DND-41 (cell line): ENCODE measurements around the gene SNTG2.
A peak's percentile ranks its signal among the peaks of the same experiment; 100 is the strongest.

Source experiments
- ATAC-seq: fragments of 200-7000 bp; cut with Tn5 transposase; 3 replicates; pipeline ENCODE4 v1.9.1; 2021; ENCODE audit warnings: low read depth; ENCODE audit not compliant: insufficient read depth
- DNase-seq: peaks from one replicate; pipeline ENCODE4 v3.0.0-alpha.2; 2020
- H2AFZ ChIP-seq: 2 replicates; pipeline ENCODE4 v1.6.0; 2012; ENCODE audit warnings: low read depth, low read length
- H3K27ac ChIP-seq: 2 replicates; pipeline ENCODE4 v1.5.1; 2012; ENCODE audit warnings: low read length, inconsistent platforms
- H3K27me3 ChIP-seq: fragments of 200-600 bp; sonication (generic); 2 replicates; pipeline ENCODE4 v1.6.0; 2012; ENCODE audit warnings: low read length, mild to moderate bottlenecking, inconsistent platforms; ENCODE audit not compliant: insufficient read depth, poor library complexity
- H3K36me3 ChIP-seq: 2 replicates; pipeline ENCODE4 v1.5.1; 2012; ENCODE audit warnings: low read length, inconsistent platforms; ENCODE audit not compliant: insufficient read depth
- H3K4me1 ChIP-seq: 2 replicates; pipeline ENCODE4 v1.5.1; 2012; ENCODE audit warnings: mild to moderate bottlenecking, low read length; ENCODE audit not compliant: insufficient read depth
- H3K4me2 ChIP-seq: 2 replicates; pipeline ENCODE4 v1.6.0; 2012; ENCODE audit warnings: mild to moderate bottlenecking, moderate library complexity, low read length, inconsistent platforms; ENCODE audit not compliant: insufficient read depth
- H3K4me3 ChIP-seq, 2 experiments: fragments of 200-600 bp in 1 of 2; shearing (Covaris generic) in 1 of 2; 2 replicates each; pipeline ENCODE4 v1.5.1; 2012 to 2016; ENCODE audit warnings: inconsistent platforms in 2 of 2, low read length in 2 of 2, mild to moderate bottlenecking in 2 of 2, low read depth in 1 of 2, moderate library complexity in 1 of 2
- H3K79me2 ChIP-seq: 2 replicates; pipeline ENCODE4 v1.6.0; 2012; ENCODE audit warnings: low read length, inconsistent platforms; ENCODE audit not compliant: insufficient read depth
- H3K9ac ChIP-seq: 2 replicates; pipeline ENCODE4 v1.6.0; 2012; ENCODE audit warnings: low read depth, mild to moderate bottlenecking, inconsistent platforms, low read length, moderate library complexity
- H3K9me3 ChIP-seq: 2 replicates; pipeline ENCODE4 v1.5.1; 2012; ENCODE audit warnings: low read length, moderate library complexity, mild to moderate bottlenecking, inconsistent platforms; ENCODE audit not compliant: insufficient read depth, severe bottlenecking
- H4K20me1 ChIP-seq: 2 replicates; pipeline ENCODE4 v1.6.0; 2012; ENCODE audit warnings: low read length; ENCODE audit not compliant: insufficient read depth
- EZH2 ChIP-seq: IDR thresholded peaks from 3 replicates; pipeline ENCODE4 v1.6.1; 2012; ENCODE audit warnings: borderline replicate concordance, low read depth, mild to moderate bottlenecking, moderate library complexity, low read length, inconsistent platforms; ENCODE audit not compliant: severe bottlenecking
- TF ChIP-seq, protein P1 (sequence below): IDR thresholded peaks from 2 replicates; pipeline ENCODE4 v1.5.1; 2012; ENCODE audit warnings: borderline replicate concordance, low read length, moderate library complexity, mild to moderate bottlenecking; ENCODE audit not compliant: poor library complexity, severe bottlenecking; ENCODE audit errors: extremely low read depth

SNTG2 gene

DNA sequence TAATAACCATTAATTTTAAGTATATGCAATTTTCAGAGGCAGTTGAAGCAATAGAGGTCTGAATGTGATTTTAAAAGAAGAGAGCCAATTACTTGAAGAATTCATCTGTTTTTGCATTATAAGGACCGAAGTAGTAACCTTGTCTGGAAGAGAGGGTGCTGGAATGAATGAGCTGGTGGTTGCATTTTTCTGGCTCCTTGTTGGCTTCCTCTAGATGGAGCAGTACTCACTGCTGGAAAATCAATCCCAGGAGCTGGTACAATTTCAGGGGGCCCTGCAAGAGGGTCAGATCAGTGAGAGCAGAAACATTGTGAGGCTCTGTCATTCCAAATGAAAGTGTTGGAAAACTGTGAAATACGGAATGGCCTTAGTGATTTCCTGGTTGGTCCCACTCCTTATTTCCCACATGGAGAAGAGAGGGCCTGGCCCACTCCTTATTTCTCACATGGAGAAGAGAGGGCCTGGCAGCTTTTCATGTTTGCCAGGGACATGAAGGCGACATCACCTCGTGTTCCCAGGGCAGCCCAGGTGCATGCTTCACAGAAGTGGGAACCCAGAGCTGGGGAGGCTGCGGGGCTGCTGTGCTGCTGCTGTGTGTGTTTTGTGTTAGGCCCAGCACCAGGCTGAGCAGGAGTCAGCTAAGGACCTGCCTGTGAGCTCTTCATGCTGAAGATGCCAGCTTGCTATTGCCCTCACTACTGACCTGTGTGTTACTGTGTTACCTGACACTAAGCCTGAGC, 197.4 kb downstream of the SNTG2 start:
- ATAC-seq (no peak), DNase-seq (no peak)
- H3K27ac ChIP-seq = no peak overlapping the region
- H3K9me3 ChIP-seq = peaks cover 7% of the 10 kb centered on the region
- H3K79me2 ChIP-seq = no peaks in the 10 kb centered on the region
- H3K27me3 ChIP-seq = no peaks in the 10 kb centered on the region
- H3K4me1 ChIP-seq = no peaks in the 10 kb centered on the region
- TF ChIP-seq EZH2 = no peak
- TF ChIP-seq, protein P1, sequence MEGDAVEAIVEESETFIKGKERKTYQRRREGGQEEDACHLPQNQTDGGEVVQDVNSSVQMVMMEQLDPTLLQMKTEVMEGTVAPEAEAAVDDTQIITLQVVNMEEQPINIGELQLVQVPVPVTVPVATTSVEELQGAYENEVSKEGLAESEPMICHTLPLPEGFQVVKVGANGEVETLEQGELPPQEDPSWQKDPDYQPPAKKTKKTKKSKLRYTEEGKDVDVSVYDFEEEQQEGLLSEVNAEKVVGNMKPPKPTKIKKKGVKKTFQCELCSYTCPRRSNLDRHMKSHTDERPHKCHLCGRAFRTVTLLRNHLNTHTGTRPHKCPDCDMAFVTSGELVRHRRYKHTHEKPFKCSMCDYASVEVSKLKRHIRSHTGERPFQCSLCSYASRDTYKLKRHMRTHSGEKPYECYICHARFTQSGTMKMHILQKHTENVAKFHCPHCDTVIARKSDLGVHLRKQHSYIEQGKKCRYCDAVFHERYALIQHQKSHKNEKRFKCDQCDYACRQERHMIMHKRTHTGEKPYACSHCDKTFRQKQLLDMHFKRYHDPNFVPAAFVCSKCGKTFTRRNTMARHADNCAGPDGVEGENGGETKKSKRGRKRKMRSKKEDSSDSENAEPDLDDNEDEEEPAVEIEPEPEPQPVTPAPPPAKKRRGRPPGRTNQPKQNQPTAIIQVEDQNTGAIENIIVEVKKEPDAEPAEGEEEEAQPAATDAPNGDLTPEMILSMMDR = no peak
- H3K36me3 ChIP-seq = peaks cover 12% of the 10 kb centered on the region; the same call in 1 of the 2 replicates
- H3K9ac ChIP-seq = no peak overlapping the region
- no peaks in the 10 kb centered on the region for H4K20me1 ChIP-seq
- H3K4me2 ChIP-seq = no peak overlapping the region
- H2AFZ ChIP-seq = no peak overlapping the region
- H3K4me3 ChIP-seq = no peak overlapping the region

DNA sequence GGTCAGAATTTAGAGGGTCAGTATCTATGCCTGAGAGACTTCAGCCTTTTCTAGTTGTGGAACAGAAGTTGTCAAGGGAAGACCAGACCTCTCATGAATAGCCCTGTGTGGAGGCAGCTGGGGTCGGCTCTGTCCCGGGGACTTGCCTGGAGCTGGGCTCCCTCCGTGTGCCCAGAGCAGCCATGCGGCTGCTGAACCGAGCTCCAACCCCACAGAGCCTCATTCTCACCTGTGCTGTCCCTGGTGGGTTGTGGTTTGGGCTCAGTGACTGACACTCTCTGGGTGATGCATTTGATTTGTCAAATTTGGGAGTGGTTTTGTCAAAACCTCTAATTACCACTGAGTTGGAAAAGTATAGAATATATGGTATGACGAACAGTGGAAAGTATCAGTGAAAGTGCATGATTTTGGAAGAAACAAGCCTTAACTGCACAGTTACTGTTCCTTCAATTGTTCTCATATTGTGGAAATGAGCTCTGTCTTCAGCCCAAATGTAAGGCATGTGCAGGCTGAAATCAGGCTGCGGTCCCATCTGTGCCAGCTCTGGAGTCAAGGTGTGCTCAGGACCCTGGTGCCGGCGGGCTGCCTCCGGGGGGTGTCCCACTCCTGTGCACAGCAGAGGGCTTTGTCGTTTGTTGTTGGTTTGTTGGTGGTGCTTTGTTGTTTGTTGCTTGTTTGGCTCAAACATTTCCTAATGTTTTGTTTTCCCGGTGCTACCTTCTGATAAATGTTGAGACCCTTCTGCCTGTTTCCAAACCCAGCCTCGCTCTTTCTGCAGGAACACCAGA, 200.3 kb downstream of the SNTG2 start:
- H3K79me2 ChIP-seq = no peaks in the 10 kb centered on the region
- ATAC-seq (peak; percentile 83), DNase-seq (no peak)
- H3K4me3 ChIP-seq = no peak overlapping the region
- 0 out of 2 replicates have a peak, but pooled peaks cover 9% of the 10 kb centered on the region for H3K36me3 ChIP-seq
- TF ChIP-seq, protein P1 = no peak
- TF ChIP-seq EZH2 = no peak
- no peaks in the 10 kb centered on the region for H4K20me1 ChIP-seq
- H3K27ac ChIP-seq = no peak overlapping the region
- no peak overlapping the region for H3K4me2 ChIP-seq
- no peaks in the 10 kb centered on the region for H3K4me1 ChIP-seq
- H3K9me3 ChIP-seq = no peaks in the 10 kb centered on the region
- no peak overlapping the region for H2AFZ ChIP-seq
- H3K9ac ChIP-seq = no peak overlapping the region
- H3K27me3 ChIP-seq = no peaks in the 10 kb centered on the region

DNA sequence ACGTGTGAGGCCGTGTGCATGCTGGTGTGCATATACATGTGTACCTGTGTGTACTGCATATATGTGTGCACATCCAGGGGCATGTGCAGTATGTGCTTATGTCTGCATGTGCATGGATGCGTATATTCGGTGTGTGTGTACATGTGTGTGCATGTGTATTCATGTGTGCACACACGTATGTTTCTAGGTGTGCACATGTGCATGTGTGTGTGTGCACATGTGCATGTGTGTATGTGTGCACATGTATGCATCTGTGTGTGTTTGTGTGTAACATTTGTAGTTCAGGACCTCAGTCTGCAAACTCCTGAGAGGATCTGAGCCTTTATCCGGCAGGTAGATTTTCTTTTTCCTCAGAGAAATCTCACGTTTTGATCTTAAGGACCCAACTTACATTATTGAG, 201.7 kb downstream of the SNTG2 start:
- H3K36me3 ChIP-seq = 0 out of 2 replicates have a peak, but pooled peaks cover 9% of the 10 kb centered on the region
- no peak overlapping the region for H2AFZ ChIP-seq
- H3K9ac ChIP-seq = no peak overlapping the region
- H3K4me3 ChIP-seq = no peak overlapping the region
- H3K79me2 ChIP-seq = no peaks in the 10 kb centered on the region
- H3K4me1 ChIP-seq = no peaks in the 10 kb centered on the region
- TF ChIP-seq, protein P1 = no peak
- no peak for TF ChIP-seq EZH2
- no peak overlapping the region for H3K4me2 ChIP-seq
- H4K20me1 ChIP-seq = no peaks in the 10 kb centered on the region
- H3K27ac ChIP-seq = no peak overlapping the region
- ATAC-seq (no peak), DNase-seq (no peak)
- no peaks in the 10 kb centered on the region for H3K27me3 ChIP-seq
- H3K9me3 ChIP-seq = no peaks in the 10 kb centered on the region
